Activated B cell treated with CpG ODN at 0.5 μM for 24 hours (primary cell): ENCODE data around the gene STAP2. TPM values are rescaled to one million over a fixed set of nuclear protein-coding genes. Genes with fewer than 3 reads are reported as not detected.

Source experiments
- ATAC-seq: fragments of 200-7000 bp; cut with Tn5 transposase; one replicate; pipeline ENCODE4 v1.10.0; 2021; ENCODE audit warnings: low read depth, mild to moderate bottlenecking, moderate library complexity
- CTCF ChIA-PET: fragments of 350-600 bp; sonication (Branson Sonifier 250); formaldehyde crosslinking; loops from one replicate; lab custom pipeline; 2021; ENCODE audit warnings: antibody characterized with exemption; lab: Charles Lee
- POLR2A ChIA-PET: fragments of 350-600 bp; sonication (Branson Sonifier 250); formaldehyde crosslinking; loops from one replicate; lab custom pipeline; 2021; ENCODE audit warnings: antibody characterized with exemption; lab: Charles Lee
- DNase-seq: peaks from one replicate; pipeline ENCODE4 v3.0.0; 2022
- H3K27ac Mint-ChIP-seq: one replicate; pipeline ENCODE4 v1.8.0; 2020; ENCODE audit warnings: mixed read lengths
- H3K27me3 Mint-ChIP-seq: one replicate; pipeline ENCODE4 v1.8.0; 2021; ENCODE audit warnings: mixed read lengths
- H3K36me3 Mint-ChIP-seq: one replicate; pipeline ENCODE4 v1.8.0; 2021; ENCODE audit warnings: low read depth, mixed read lengths
- H3K4me1 Mint-ChIP-seq: one replicate; pipeline ENCODE4 v1.8.0; 2021; ENCODE audit warnings: mixed read lengths
- H3K4me3 Mint-ChIP-seq: one replicate; pipeline ENCODE4 v1.8.0; 2020; ENCODE audit warnings: mild to moderate bottlenecking, mixed read lengths
- H3K9me3 Mint-ChIP-seq: one replicate; pipeline ENCODE4 v1.8.0; 2020; ENCODE audit warnings: mixed read lengths
- CTCF ChIP-seq: fragments of 200-600 bp; IDR thresholded peaks from one replicate; pipeline ENCODE4 v1.8.0; 2022; ENCODE audit warnings: antibody characterized with exemption, mild to moderate bottlenecking
- intact Hi-C: fragments of 100-400 bp; cut with micrococcal nuclease; formaldehyde crosslinking; loops from one replicate; pipeline ENCODE4 v1.15.1; 2024
- total RNA-seq: library from RNA; stranded (reverse); gene quantifications from 2 replicates; pipeline ENCODE4 v1.2.3, GENCODE V29; 2022

The STAP2 gene
- total RNA-seq, 1 donor from 2014 or later: 1.1 TPM

- ATAC-seq (peak; percentile 49), DNase-seq (peak; percentile 51)
- TF ChIP-seq CTCF: no peak
- peaks cover 70% of the 10 kb centered on the region for H3K4me1 Mint-ChIP-seq
- intact Hi-C loops: loop anchor here (1.0 to 5.0 kb wide), 4 partner anchors 9 to 102 kb away; partner anchors contain the start of genes HDGFL2 and SH3GL1
- peak overlapping the region; percentile 78 for H3K4me3 Mint-ChIP-seq
- H3K27ac Mint-ChIP-seq: peak overlapping the region; percentile 92
- no peaks in the 10 kb centered on the region for H3K9me3 Mint-ChIP-seq
- ChIA-PET CTCF (interaction anchor here (0.6 to 4.2 kb wide), 8 partner anchors 18 to 155 kb away, joined by 3 to 31 read pairs (median 4); partner anchors contain the start of genes CHAF1A, MPND and SH3GL1), POLR2A (interaction anchor here (0.5 to 1.6 kb wide), 7 partner anchors 9 to 101 kb away, joined by 3 to 12 read pairs (median 5); partner anchors contain the start of genes CHAF1A and SH3GL1)
- peaks cover 10% of the 10 kb centered on the region for H3K36me3 Mint-ChIP-seq
- H3K27me3 Mint-ChIP-seq: no peaks in the 10 kb centered on the region
These were observed 31.2 kb upstream of the STAP2 start for GRCh38 chr19:4369888-4370260.

- Mint-ChIP-seq H3K27me3 (no peaks in the 10 kb centered on the region), H3K9me3 (no peaks in the 10 kb centered on the region), H3K36me3 (peaks cover 11% of the 10 kb centered on the region), H3K27ac (peak overlapping the region; percentile 92), H3K4me3 (peak overlapping the region; percentile 78), H3K4me1 (peaks cover 66% of the 10 kb centered on the region)
- TF ChIP-seq CTCF: no peak
- DNase-seq (peak; percentile 69), ATAC-seq (peak; percentile 64)
- ChIA-PET CTCF (interaction anchor here (0.5 to 4.2 kb wide), 10 partner anchors 17 to 156 kb away, joined by 3 to 31 read pairs (median 4); partner anchors contain the start of genes CHAF1A, MPND and SH3GL1), POLR2A (interaction anchor here (0.7 to 1.8 kb wide), 11 partner anchors 10 to 102 kb away, joined by 3 to 12 read pairs (median 6); partner anchors contain the start of genes CHAF1A, MPND and SH3GL1)
- intact Hi-C loops: loop anchor here (1.0 to 5.0 kb wide), 4 partner anchors 10 to 103 kb away; partner anchors contain the start of genes HDGFL2 and SH3GL1
These were observed 30.7 kb upstream of the STAP2 start for GRCh38 chr19:4369109-4369887.

GRCh38 chr19:4368128-4368820, 29.6 kb upstream of the STAP2 start:
- intact Hi-C loops: loop anchor here (5.0 kb wide), 1 partner anchor 104 kb away; the partner anchor contains the start of gene HDGFL2
- peak; percentile 5 for ATAC-seq
- DNase-seq: peak; percentile 44

GRCh38 chr19:4367781-4368127, 29.1 kb upstream of the STAP2 start:
- POLR2A ChIA-PET: interaction anchor here (1.0 to 1.8 kb wide), 3 partner anchors 12 to 33 kb away, joined by 3 to 10 read pairs (median 6); partner anchors contain the start of genes MPND and SH3GL1
- peaks cover 53% of the 10 kb centered on the region for H3K4me1 Mint-ChIP-seq
- ATAC-seq (peak; percentile 34), DNase-seq (no peak)
- H3K27ac Mint-ChIP-seq: peak overlapping the region; percentile 92
- peaks cover 19% of the 10 kb centered on the region for H3K36me3 Mint-ChIP-seq
- no peak for TF ChIP-seq CTCF
- intact Hi-C loops: loop anchor here (5.0 kb wide), 1 partner anchor 105 kb away; the partner anchor contains the start of gene HDGFL2
- CTCF ChIA-PET: interaction anchor here (1.4 to 4.2 kb wide), 2 partner anchors 26 to 33 kb away, joined by 3 to 31 read pairs; partner anchors contain the start of gene SH3GL1
- peak overlapping the region; percentile 24 for H3K4me3 Mint-ChIP-seq
- no peaks in the 10 kb centered on the region for H3K9me3 Mint-ChIP-seq
- H3K27me3 Mint-ChIP-seq: no peaks in the 10 kb centered on the region

More at GRCh38 chr19:4368128-4368820, 29.6 kb upstream of the STAP2 start:
- Mint-ChIP-seq H3K4me3 (peak overlapping the region; percentile 77), H3K9me3 (no peaks in the 10 kb centered on the region), H3K36me3 (peaks cover 15% of the 10 kb centered on the region), H3K27me3 (no peaks in the 10 kb centered on the region), H3K4me1 (peaks cover 57% of the 10 kb centered on the region), H3K27ac (peak overlapping the region; percentile 92)
- POLR2A ChIA-PET: interaction anchor here (0.9 to 1.8 kb wide), 6 partner anchors 11 to 34 kb away, joined by 3 to 10 read pairs (median 4); partner anchors contain the start of genes CHAF1A, MPND and SH3GL1
- CTCF ChIA-PET: interaction anchor here (1.4 to 4.2 kb wide), 2 partner anchors 26 to 32 kb away, joined by 3 to 31 read pairs; partner anchors contain the start of gene SH3GL1
- no peak for TF ChIP-seq CTCF
